Right lobe of liver (tissue), 6 donors: ENCODE data around the gene CIAPIN1. TPM values are rescaled to one million over a fixed set of nuclear protein-coding genes. Genes with fewer than 3 reads are reported as not detected.
A peak's percentile ranks its signal among the peaks of the same experiment; 100 is the strongest.

Experiments
- ATAC-seq, 4 donors: fragments of 200-7000 bp; cut with Tn5 transposase; one replicate each; pipeline ENCODE4 v1.9.1; 2020; ENCODE audit warnings: mild to moderate bottlenecking in 4 of 4, moderate library complexity in 4 of 4
- DNase-seq, 3 donors: peaks; one replicate each; pipeline ENCODE4 v3.0.0-alpha.2; 2020
- H3K27ac ChIP-seq, 3 donors: fragments of 200-600 bp; one replicate each; pipeline ENCODE4 v1.8.0; 2022
- H3K27me3 ChIP-seq, 2 donors: fragments of 200-600 bp; one replicate each; pipeline ENCODE4 v1.8.0; 2022
- H3K36me3 ChIP-seq, 4 donors: fragments of 200-600 bp; sonication (generic) in 1 of 4; one replicate each; pipeline versions ENCODE4 v1.5.1 to v1.8.0; 2017 to 2022; ENCODE audit warnings: control low read depth in 1 of 4
- H3K4me1 ChIP-seq, 4 donors: fragments of 200-600 bp; sonication (generic) in 1 of 4; one replicate each; pipeline versions ENCODE4 v1.5.1 to v1.8.0; 2017 to 2022; ENCODE audit warnings: control low read depth in 1 of 4
- H3K4me3 ChIP-seq, 3 donors: fragments of 200-600 bp; one replicate each; pipeline ENCODE4 v1.8.0; 2022
- H3K9me3 ChIP-seq, 4 donors: fragments of 200-600 bp; sonication (generic) in 1 of 4; one replicate each; pipeline versions ENCODE4 v1.5.1 to v1.8.0; 2017 to 2022; ENCODE audit warnings: control low read depth in 1 of 4
- CTCF ChIP-seq, 4 donors: fragments of 200-600 bp in 3 of 4; fragments of 450-650 bp in 1 of 4; IDR thresholded peaks; one replicate each; pipeline versions ENCODE4 v1.5.1 to v1.8.0; 2016 to 2022; ENCODE audit warnings: antibody characterized with exemption in 4 of 4, mild to moderate bottlenecking in 2 of 4
- POLR2A ChIP-seq: fragments of 450-650 bp; IDR thresholded peaks from one replicate; pipeline ENCODE4 v1.6.1; 2017; ENCODE audit warnings: antibody characterized with exemption, mild to moderate bottlenecking
- WGBS: methylation state at CpG from one replicate; pipeline ENCODE4 v1.1.6; 2018; ENCODE audit warnings: low coverage, low lambda C conversion rate; ENCODE audit not compliant: insufficient coverage; ENCODE audit errors: missing lambda C conversion rate; 5-methylcytosine and 5-hydroxymethylcytosine counted together
- intact Hi-C, 2 donors: fragments of 100-400 bp; cut with DNase I; formaldehyde crosslinking; loops; one replicate each; pipeline versions ENCODE4 v1.11.2 to v1.14.1; 2022
- total RNA-seq, 6 experiments: library from RNA; depleted of rRNA in 2 of 6; stranded (reverse); fragments of >200 nt in 2 of 6; fragmentation: NEBNext Ultra II Directional in 3 of 6; extraction: Animal tissue kit (Norgen Biotek cat#: 25700) in 3 of 6; gene quantifications; one replicate each; pipeline versions ENCODE4 v1.1.0 to v1.2.4, GENCODE V29; 2016 to 2023
- donor health status: DM: no; HTN: yes; CAD: no.
- donor health status: DM: no; HTN: no; CAD: no.
- donor health status: DM: no; HTN: no; CAD: no.
- donor health status: DM: no; HTN: yes; CAD: no.
- donor health status: DM: no; HTN: yes; CAD: no.

Gene CIAPIN1
- total RNA-seq, 6 experiments from 2014 or later: 23.3 to 27.4 (median 23.9) TPM

- no peaks in the 10 kb centered on the region for H3K9me3 ChIP-seq
- no peak overlapping the region for H3K4me3 ChIP-seq
- H3K27me3 ChIP-seq: no peaks in the 10 kb centered on the region
- H3K4me1 ChIP-seq: no peaks in the 10 kb centered on the region
- no peaks in the 10 kb centered on the region for H3K36me3 ChIP-seq
- intact Hi-C loops: no loop called here
- no peak overlapping the region for H3K27ac ChIP-seq
- ATAC-seq: peak in 2 of 4 donors; percentile 27 to 28
- TF ChIP-seq CTCF (IDR thresholded peaks at IDR 0.05) (no peak), POLR2A (no peak)
- WGBS: 17% methylated on average over 1 of the region's 5 CpGs
- no peak for DNase-seq
These were observed 56.4 kb downstream of the CIAPIN1 start for GRCh38 chr16:57390636-57391295.

GRCh38 chr16:57389087-57389468 is 58.1 kb downstream of the CIAPIN1 start:
- no peak overlapping the region for H3K27ac ChIP-seq
- no peaks in the 10 kb centered on the region for H3K36me3 ChIP-seq
- intact Hi-C loops: no loop called here
- WGBS: 87% methylated on average over 3 of the region's 3 CpGs
- H3K4me3 ChIP-seq: no peak overlapping the region
- DNase-seq (no peak), ATAC-seq (no peak)
- no peaks in the 10 kb centered on the region for H3K4me1 ChIP-seq
- no peaks in the 10 kb centered on the region for H3K27me3 ChIP-seq
- H3K9me3 ChIP-seq: no peaks in the 10 kb centered on the region
- TF ChIP-seq CTCF (IDR thresholded peaks at IDR 0.05): no peak
- TF ChIP-seq POLR2A: no peak

GRCh38 chr16:57388359-57389086 is 58.7 kb downstream of the CIAPIN1 start:
- 71% methylated on average over 6 of the region's 7 CpGs for WGBS
- intact Hi-C loops: no loop called here
- H3K4me3 ChIP-seq: no peak overlapping the region
- H3K27me3 ChIP-seq: no peaks in the 10 kb centered on the region
- ATAC-seq: no peak
- TF ChIP-seq POLR2A: no peak
- TF ChIP-seq CTCF (IDR thresholded peaks at IDR 0.05): no peak
- H3K27ac ChIP-seq: no peak overlapping the region
- no peaks in the 10 kb centered on the region for H3K36me3 ChIP-seq
- DNase-seq: no peak
- H3K4me1 ChIP-seq: no peaks in the 10 kb centered on the region
- H3K9me3 ChIP-seq: no peaks in the 10 kb centered on the region

- WGBS: 20% methylated on average over 1 of the region's 3 CpGs
- intact Hi-C loops: no loop called here
- Histone ChIP-seq H3K27me3 (no peaks in the 10 kb centered on the region), H3K4me3 (no peak overlapping the region), H3K36me3 (no peaks in the 10 kb centered on the region), H3K27ac (no peak overlapping the region), H3K4me1 (no peaks in the 10 kb centered on the region), H3K9me3 (no peaks in the 10 kb centered on the region)
- no peak for TF ChIP-seq POLR2A
- no peak for TF ChIP-seq CTCF (IDR thresholded peaks at IDR 0.05)
- ATAC-seq: no peak
- no peak for DNase-seq
These were observed 59.4 kb downstream of the CIAPIN1 start for GRCh38 chr16:57387598-57388354.
